ENCODE measurements around the gene VARS2. TPM values are rescaled to one million over a fixed set of nuclear protein-coding genes. Genes with fewer than 3 reads are reported as not detected.

Gene VARS2
- total and polyA plus RNA-seq, 4 donors = 9.4 to 23.3 (median 16.3) TPM

DNA sequence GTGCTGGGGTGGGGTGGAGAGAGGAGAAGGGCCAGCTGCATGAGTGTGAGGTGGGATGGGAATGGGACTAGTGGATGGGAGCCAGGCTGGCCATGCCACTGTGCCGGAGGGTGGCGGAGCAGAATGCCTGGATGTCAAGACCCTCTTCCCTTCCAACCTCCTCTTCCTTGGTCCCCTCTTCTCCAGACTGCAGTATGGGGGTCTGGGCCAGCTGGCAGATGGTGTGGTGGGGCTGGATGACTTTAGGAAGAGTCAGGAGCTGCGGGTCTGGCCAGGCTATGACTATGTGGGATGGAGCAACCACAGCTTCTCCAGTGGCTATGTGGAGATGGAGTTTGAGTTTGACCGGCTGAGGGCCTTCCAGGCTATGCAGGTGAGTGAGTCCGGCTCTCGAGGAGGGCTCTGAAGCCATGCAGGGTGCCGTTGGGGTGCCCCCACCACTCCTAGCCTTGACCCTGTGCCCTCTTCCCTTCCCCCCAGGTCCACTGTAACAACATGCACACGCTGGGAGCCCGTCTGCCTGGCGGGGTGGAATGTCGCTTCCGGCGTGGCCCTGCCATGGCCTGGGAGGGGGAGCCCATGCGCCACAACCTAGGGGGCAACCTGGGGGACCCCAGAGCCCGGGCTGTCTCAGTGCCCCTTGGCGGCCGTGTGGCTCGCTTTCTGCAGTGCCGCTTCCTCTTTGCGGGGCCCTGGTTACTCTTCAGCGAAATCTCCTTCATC is 22.1 kb upstream of the VARS2 start:
- no peak overlapping the region for H3K9ac ChIP-seq (ENCODE audit: low read depth in 1 of 2, low read length in 2 of 2)
- H3K27ac ChIP-seq (ENCODE audit: low read depth in 1 of 2, low read length in 2 of 2) = no peak overlapping the region
- no peak overlapping the region for H3K4me3 ChIP-seq (ENCODE audit: low read depth in 1 of 3, low read length in 3 of 3)
- peaks cover 0 to 6% (median 1%) of the 10 kb centered on the region in 4 donors for H3K36me3 ChIP-seq (ENCODE audit: control insufficient read depth in 4 of 4, insufficient read depth in 3 of 4, low read depth in 1 of 4, low read length in 3 of 4)
- H3K9me3 ChIP-seq (ENCODE audit: control insufficient read depth in 4 of 4, low read length in 3 of 4) = no peaks in the 10 kb centered on the region
- no peaks in the 10 kb centered on the region for H3K27me3 ChIP-seq (ENCODE audit: control insufficient read depth in 4 of 4, insufficient read depth in 4 of 4, low read length in 3 of 4)
- TF ChIP-seq RAD21 (IDR thresholded peaks at IDR 0.05) = no peak
- no peak for TF ChIP-seq RXRA (IDR thresholded peaks at IDR 0.05)
- TF ChIP-seq SP1 (IDR thresholded peaks at IDR 0.05) = no peak
- no peak for TF ChIP-seq HNF4A (conservative IDR thresholded peaks at IDR 0.05)
- no peak for TF ChIP-seq EGR1 (IDR thresholded peaks at IDR 0.05; ENCODE audit: low read depth in 2 of 2)
- no peak for TF ChIP-seq FOXA1 (IDR thresholded peaks at IDR 0.05)
- TF ChIP-seq CTCF (IDR thresholded peaks at IDR 0.05; ENCODE audit: low read depth, low read length, missing input control) = no peak
- DNase-seq (ENCODE audit: low spot score) = no peak
- H3K4me1 ChIP-seq (ENCODE audit: control insufficient read depth in 4 of 4, insufficient read depth in 4 of 4, low read length in 3 of 4) = no peaks in the 10 kb centered on the region
- 92% methylated on average over 21 of the region's 21 CpGs for WGBS

GRCh38 chr6:30893001-30893591 is 20.9 kb upstream of the VARS2 start:
- H3K36me3 ChIP-seq (ENCODE audit: control insufficient read depth in 4 of 4, insufficient read depth in 3 of 4, low read depth in 1 of 4, low read length in 3 of 4) = peaks cover 0 to 14% (median 1%) of the 10 kb centered on the region in 4 donors
- no peak for DNase-seq (ENCODE audit: low spot score)
- TF ChIP-seq RAD21 (IDR thresholded peaks at IDR 0.05) (no peak), YY1 (IDR thresholded peaks at IDR 0.05) (no peak), GABPA (IDR thresholded peaks at IDR 0.05 in 1 of 2, conservative IDR thresholded peaks at IDR 0.05 in 1 of 2) (no peak), HNF4G (IDR thresholded peaks at IDR 0.05) (no peak), SP1 (IDR thresholded peaks at IDR 0.05) (no peak), NR2F2 (IDR thresholded peaks at IDR 0.05) (no peak), TAF1 (conservative IDR thresholded peaks at IDR 0.05) (no peak), MAX (IDR thresholded peaks at IDR 0.05) (no peak)
- H3K9me3 ChIP-seq (ENCODE audit: control insufficient read depth in 4 of 4, low read length in 3 of 4) = no peaks in the 10 kb centered on the region
- no peak overlapping the region for H3K4me3 ChIP-seq (ENCODE audit: low read depth in 1 of 3, low read length in 3 of 3)
- no peak overlapping the region for H3K9ac ChIP-seq (ENCODE audit: low read depth in 1 of 2, low read length in 2 of 2)
- WGBS = 90% methylated on average over 16 of the region's 16 CpGs
- no peaks in the 10 kb centered on the region for H3K4me1 ChIP-seq (ENCODE audit: control insufficient read depth in 4 of 4, insufficient read depth in 4 of 4, low read length in 3 of 4)
- no peak overlapping the region for H3K27ac ChIP-seq (ENCODE audit: low read depth in 1 of 2, low read length in 2 of 2)
- no peaks in the 10 kb centered on the region for H3K27me3 ChIP-seq (ENCODE audit: control insufficient read depth in 4 of 4, insufficient read depth in 4 of 4, low read length in 3 of 4)

GRCh38 chr6:30893666-30894065 is 20.4 kb upstream of the VARS2 start:
- Histone ChIP-seq H3K9me3 (ENCODE audit: control insufficient read depth in 4 of 4, low read length in 3 of 4) (no peaks in the 10 kb centered on the region), H3K36me3 (ENCODE audit: control insufficient read depth in 4 of 4, insufficient read depth in 3 of 4, low read depth in 1 of 4, low read length in 3 of 4) (peaks cover 0 to 15% (median 1%) of the 10 kb centered on the region in 4 donors), H3K9ac (ENCODE audit: low read depth in 1 of 2, low read length in 2 of 2) (no peak overlapping the region), H3K27ac (ENCODE audit: low read depth in 1 of 2, low read length in 2 of 2) (no peak overlapping the region), H3K4me1 (ENCODE audit: control insufficient read depth in 4 of 4, insufficient read depth in 4 of 4, low read length in 3 of 4) (no peaks in the 10 kb centered on the region), H3K27me3 (ENCODE audit: control insufficient read depth in 4 of 4, insufficient read depth in 4 of 4, low read length in 3 of 4) (no peaks in the 10 kb centered on the region), H3K4me3 (ENCODE audit: low read depth in 1 of 3, low read length in 3 of 3) (no peak overlapping the region)
- WGBS = 95% methylated on average over 8 of the region's 8 CpGs
- TF ChIP-seq HNF4A (conservative IDR thresholded peaks at IDR 0.05) = no peak
- TF ChIP-seq JUND (IDR thresholded peaks at IDR 0.05) = no peak
- no peak for DNase-seq (ENCODE audit: low spot score)
